IPS-15b (cell line): ENCODE data around the gene MRPL39.
A peak's percentile ranks its signal among the peaks of the same experiment; 100 is the strongest.

Source experiments
- H3K27me3 ChIP-seq: one replicate; pipeline ENCODE4 v1.6.1; 2013; ENCODE audit warnings: low read length; ENCODE audit not compliant: control insufficient read depth, insufficient read depth
- H3K36me3 ChIP-seq: one replicate; pipeline ENCODE4 v1.6.1; 2013; ENCODE audit warnings: low read length; ENCODE audit not compliant: control insufficient read depth, insufficient read depth
- H3K4me1 ChIP-seq: one replicate; pipeline ENCODE4 v1.6.1; 2013; ENCODE audit warnings: mild to moderate bottlenecking, low read length; ENCODE audit not compliant: control insufficient read depth, insufficient read depth
- H3K4me3 ChIP-seq: one replicate; pipeline ENCODE4 v1.5.1; 2013; ENCODE audit warnings: low read depth, low read length
- H3K9ac ChIP-seq: one replicate; pipeline ENCODE4 v1.6.1; 2013; ENCODE audit warnings: low read depth, mild to moderate bottlenecking, low read length
- H3K9me3 ChIP-seq: one replicate; pipeline ENCODE4 v1.6.1; 2013; ENCODE audit warnings: mild to moderate bottlenecking, low read length; ENCODE audit not compliant: control insufficient read depth, insufficient read depth

Gene MRPL39

DNA sequence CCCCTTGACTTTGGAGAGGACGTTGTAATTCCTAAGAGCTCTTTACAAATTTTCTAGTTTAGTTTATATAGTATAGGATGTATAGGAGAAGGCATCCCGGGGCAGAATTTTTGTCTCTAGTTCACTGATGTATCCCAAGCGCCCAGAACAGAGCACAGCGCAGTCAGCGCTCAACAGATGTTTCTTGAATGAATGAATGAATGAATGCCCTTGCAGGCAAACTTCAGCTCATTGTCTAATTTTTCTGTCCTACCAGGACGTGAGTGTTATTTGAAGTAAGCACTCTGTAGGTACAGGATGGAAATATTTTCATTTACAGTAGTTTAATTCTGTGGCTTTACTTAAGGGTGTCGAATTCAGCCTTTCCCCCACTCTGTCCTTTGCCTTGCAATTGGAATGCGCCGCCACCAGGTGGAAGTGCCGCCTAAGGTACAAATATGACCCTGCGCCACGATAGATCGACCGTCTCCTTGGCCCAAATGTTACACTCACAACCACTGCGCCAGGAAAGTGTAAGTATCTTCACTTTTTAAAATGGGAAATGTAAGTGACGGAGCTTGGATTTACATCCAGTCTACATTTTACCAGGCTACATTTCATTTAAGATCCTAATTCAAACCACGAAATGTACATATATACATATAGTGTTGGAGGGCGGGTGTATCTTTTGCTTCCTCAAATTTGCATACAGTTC is 910 bp upstream of the MRPL39 start:
- Histone ChIP-seq H3K27me3 (no peaks in the 10 kb centered on the region), H3K4me1 (peaks cover 5% of the 10 kb centered on the region), H3K36me3 (no peaks in the 10 kb centered on the region), H3K4me3 (peak overlapping the region; percentile 85), H3K9me3 (no peaks in the 10 kb centered on the region), H3K9ac (no peak overlapping the region)

GRCh38 chr21:25589887-25590286 is 17.4 kb downstream of the MRPL39 start:
- Histone ChIP-seq H3K9ac (no peak overlapping the region), H3K9me3 (no peaks in the 10 kb centered on the region), H3K4me3 (no peak overlapping the region), H3K4me1 (no peaks in the 10 kb centered on the region), H3K27me3 (no peaks in the 10 kb centered on the region), H3K36me3 (no peaks in the 10 kb centered on the region)

DNA sequence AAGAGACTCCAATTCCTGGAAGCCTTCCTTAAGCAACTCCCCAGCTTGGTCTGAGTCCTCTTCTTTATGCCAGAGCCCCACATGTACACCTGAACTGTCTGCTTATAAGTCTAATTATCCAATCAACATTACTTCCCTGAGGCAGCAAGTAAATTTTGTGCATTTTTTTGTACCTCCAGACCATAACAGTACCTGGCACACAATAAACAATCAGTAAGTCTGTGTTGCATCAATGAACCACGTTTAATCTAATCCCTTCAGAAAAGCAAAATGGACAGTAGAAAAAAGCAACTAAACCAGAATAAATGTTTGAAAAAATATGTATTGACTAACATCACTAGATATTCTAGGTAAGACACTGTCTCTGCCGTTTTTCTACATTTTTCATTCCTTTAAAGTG is 20.5 kb downstream of the MRPL39 start:
- Histone ChIP-seq H3K27me3 (no peaks in the 10 kb centered on the region), H3K36me3 (no peaks in the 10 kb centered on the region), H3K9me3 (no peaks in the 10 kb centered on the region), H3K9ac (no peak overlapping the region), H3K4me1 (no peaks in the 10 kb centered on the region), H3K4me3 (no peak overlapping the region)

DNA sequence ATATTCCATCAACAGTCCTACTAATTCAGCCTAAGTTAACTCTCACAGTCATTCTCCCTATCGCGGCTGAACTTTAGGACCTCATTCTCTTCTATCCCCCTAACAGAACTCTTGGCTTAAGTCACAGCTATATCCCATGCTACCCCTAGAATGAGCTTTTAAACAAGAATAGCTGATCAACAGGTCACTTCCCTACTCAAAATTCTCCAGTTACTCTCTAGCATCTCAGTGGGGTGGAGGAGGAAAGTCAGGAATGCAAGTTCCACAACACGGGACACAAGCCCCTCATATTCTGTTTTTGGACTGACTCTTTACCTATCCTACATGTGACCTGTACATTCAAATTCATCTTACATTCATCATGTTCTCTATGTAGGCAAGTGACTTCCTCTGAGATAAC is 21.0 kb downstream of the MRPL39 start:
- H3K9me3 ChIP-seq = no peaks in the 10 kb centered on the region
- no peak overlapping the region for H3K9ac ChIP-seq
- H3K27me3 ChIP-seq = no peaks in the 10 kb centered on the region
- no peaks in the 10 kb centered on the region for H3K36me3 ChIP-seq
- no peak overlapping the region for H3K4me3 ChIP-seq
- no peaks in the 10 kb centered on the region for H3K4me1 ChIP-seq

GRCh38 chr21:25584833-25585676 is 22.2 kb downstream of the MRPL39 start:
- H3K36me3 ChIP-seq = no peaks in the 10 kb centered on the region
- no peaks in the 10 kb centered on the region for H3K9me3 ChIP-seq

DNA sequence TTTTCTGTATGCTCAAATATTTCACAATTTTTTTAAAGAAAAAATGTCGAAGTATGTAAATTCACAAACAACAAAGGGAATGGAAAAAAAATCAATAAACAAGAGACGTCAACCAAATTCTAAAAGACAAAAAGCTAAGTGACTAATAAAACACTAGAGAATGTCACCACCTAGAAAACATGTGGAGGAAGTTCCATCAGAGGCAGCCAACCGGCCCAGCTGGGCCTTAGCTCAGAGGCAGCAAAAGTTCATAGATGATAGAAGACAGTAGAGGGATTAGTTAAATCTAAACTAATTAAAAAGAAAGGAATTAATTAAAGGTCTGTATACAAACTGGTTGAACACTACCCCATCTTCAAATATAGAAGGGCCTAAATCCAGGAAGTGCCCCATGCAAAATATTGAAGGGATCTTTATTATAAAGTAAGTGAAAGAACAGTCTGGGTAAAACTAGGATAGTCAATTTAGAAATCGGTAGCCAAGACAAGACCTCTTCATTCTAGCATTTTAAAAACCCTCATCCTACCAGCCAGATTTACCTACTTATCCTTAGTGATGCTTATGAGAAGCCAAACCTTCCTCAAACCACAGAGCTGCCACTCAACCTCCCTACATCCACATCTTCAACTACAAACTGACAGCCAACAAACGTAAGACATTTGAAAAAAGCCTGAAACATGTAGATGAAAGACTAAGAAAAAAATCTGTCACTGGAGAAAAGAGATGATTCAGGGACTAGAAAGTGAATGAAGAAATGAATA is 23.7 kb downstream of the MRPL39 start:
- H3K9me3 ChIP-seq = no peaks in the 10 kb centered on the region
- H3K36me3 ChIP-seq = no peaks in the 10 kb centered on the region
- no peaks in the 10 kb centered on the region for H3K4me1 ChIP-seq
- H3K9ac ChIP-seq = no peak overlapping the region
- no peak overlapping the region for H3K4me3 ChIP-seq
- H3K27me3 ChIP-seq = no peaks in the 10 kb centered on the region

More at GRCh38 chr21:25584833-25585676, 22.2 kb downstream of the MRPL39 start:
- no peaks in the 10 kb centered on the region for H3K27me3 ChIP-seq
- no peak overlapping the region for H3K4me3 ChIP-seq
- no peak overlapping the region for H3K9ac ChIP-seq
- H3K4me1 ChIP-seq = no peaks in the 10 kb centered on the region

DNA sequence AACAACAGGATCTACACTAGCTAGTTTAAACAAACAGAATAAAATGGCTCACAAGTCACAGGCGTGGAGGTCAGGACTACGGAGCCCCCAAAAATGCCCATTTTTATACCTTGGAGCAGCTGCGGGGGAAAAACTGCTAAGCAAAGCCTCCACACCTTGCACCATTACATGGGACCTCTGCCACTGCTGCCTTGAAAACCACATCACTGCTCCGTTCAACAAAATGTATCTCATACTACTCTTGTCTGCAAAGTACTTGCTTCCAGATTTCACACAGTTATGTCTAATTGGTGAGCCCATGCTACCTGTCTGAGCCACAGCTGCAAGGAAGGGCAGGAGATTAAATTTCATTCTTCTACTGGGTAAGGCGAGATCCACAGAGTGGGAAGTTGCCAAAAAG is 24.4 kb downstream of the MRPL39 start:
- no peaks in the 10 kb centered on the region for H3K9me3 ChIP-seq
- H3K27me3 ChIP-seq = no peaks in the 10 kb centered on the region
- H3K4me3 ChIP-seq = no peak overlapping the region
- H3K9ac ChIP-seq = no peak overlapping the region
- no peaks in the 10 kb centered on the region for H3K36me3 ChIP-seq
- H3K4me1 ChIP-seq = no peaks in the 10 kb centered on the region

GRCh38 chr21:25582164-25582790 is 25.0 kb downstream of the MRPL39 start:
- H3K27me3 ChIP-seq = no peaks in the 10 kb centered on the region
- H3K4me1 ChIP-seq = no peaks in the 10 kb centered on the region
- no peaks in the 10 kb centered on the region for H3K36me3 ChIP-seq
- no peak overlapping the region for H3K9ac ChIP-seq
- no peaks in the 10 kb centered on the region for H3K9me3 ChIP-seq
- no peak overlapping the region for H3K4me3 ChIP-seq

DNA sequence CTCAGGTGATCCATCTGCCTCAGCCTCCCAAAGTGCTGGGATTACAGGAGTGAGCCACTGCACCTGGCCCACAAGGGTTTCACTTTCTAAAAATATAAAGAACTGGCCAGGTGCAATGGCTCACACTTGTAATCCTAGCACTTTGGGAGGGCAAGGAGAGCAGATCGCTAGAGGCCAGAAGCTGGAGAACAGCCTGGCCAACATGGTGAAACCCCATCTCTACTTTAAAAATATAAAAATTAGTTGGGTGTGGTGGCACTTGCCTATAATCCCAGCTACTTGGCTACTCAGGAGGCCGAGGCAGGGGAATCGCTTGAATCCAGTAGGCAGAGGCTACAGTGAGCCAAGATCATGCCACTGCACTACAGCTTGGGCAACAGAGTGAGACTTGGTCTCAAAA is 25.7 kb downstream of the MRPL39 start:
- Histone ChIP-seq H3K4me1 (no peaks in the 10 kb centered on the region), H3K36me3 (no peaks in the 10 kb centered on the region), H3K9me3 (no peaks in the 10 kb centered on the region), H3K27me3 (no peaks in the 10 kb centered on the region), H3K4me3 (no peak overlapping the region), H3K9ac (no peak overlapping the region)

- no peak overlapping the region for H3K9ac ChIP-seq
- no peaks in the 10 kb centered on the region for H3K9me3 ChIP-seq
- H3K4me1 ChIP-seq = no peaks in the 10 kb centered on the region
- no peaks in the 10 kb centered on the region for H3K36me3 ChIP-seq
- no peak overlapping the region for H3K4me3 ChIP-seq
- no peaks in the 10 kb centered on the region for H3K27me3 ChIP-seq
These were observed 26.4 kb downstream of the MRPL39 start for GRCh38 chr21:25580912-25581260.

GRCh38 chr21:25579226-25580013 is 27.9 kb downstream of the MRPL39 start:
- Histone ChIP-seq H3K36me3 (no peaks in the 10 kb centered on the region), H3K9me3 (no peaks in the 10 kb centered on the region), H3K27me3 (no peaks in the 10 kb centered on the region), H3K4me1 (no peaks in the 10 kb centered on the region), H3K9ac (no peak overlapping the region), H3K4me3 (no peak overlapping the region)
